Gastroesophageal sphincter (tissue), 3 donors: ENCODE results near the gene CA6.

ENCODE experiments used
- CTCF ChIP-seq, 4 experiments: fragments of 200-600 bp in 2 of 4; fragments of 450-650 bp in 2 of 4; sonication (generic) in 1 of 4; IDR thresholded peaks; one replicate each; pipeline ENCODE4 v1.5.1; 2017 to 2019; ENCODE audit warnings: antibody characterized with exemption in 4 of 4, mild to moderate bottlenecking in 2 of 4, moderate library complexity in 2 of 4
- POLR2A ChIP-seq, 2 donors: fragments of 450-650 bp; IDR thresholded peaks; one replicate each; pipeline ENCODE4 v1.6.1; 2017; ENCODE audit warnings: antibody characterized with exemption in 2 of 2, mild to moderate bottlenecking in 2 of 2, moderate library complexity in 1 of 2

DNA sequence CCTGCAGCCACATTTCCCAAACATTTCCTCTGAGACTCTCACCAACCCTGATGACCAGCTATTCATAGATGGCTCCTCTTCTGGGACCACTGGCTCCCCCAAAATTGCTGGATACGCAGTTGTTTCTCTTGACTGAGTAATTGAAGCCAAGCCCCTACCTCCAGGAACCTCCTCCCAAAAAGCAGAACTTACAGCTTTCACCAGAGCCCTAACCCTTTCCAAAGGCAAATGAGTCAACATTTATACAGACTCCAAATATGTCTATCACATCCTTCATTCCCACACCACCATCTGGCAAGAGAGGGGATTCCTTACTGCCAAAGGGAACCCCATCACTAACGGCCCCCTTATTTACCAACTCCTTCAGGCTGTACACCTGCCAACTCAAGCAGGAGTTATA lies 20.3 kb upstream of the CA6 start:
- TF ChIP-seq CTCF (IDR thresholded peaks at IDR 0.05) (no peak), POLR2A (IDR thresholded peaks at IDR 0.05) (no peak)
